T-helper 17 cell (primary cell): ENCODE results near the gene SYTL4. TPM values are rescaled to one million over a fixed set of nuclear protein-coding genes. Genes with fewer than 3 reads are reported as not detected.
A peak's percentile ranks its signal among the peaks of the same experiment; 100 is the strongest.

Experiments used
- ATAC-seq: fragments of 150-1000 bp; cut with Tn5 transposase; 2 replicates; pipeline ENCODE4 v1.10.0; 2021; ENCODE audit warnings: mild to moderate bottlenecking, moderate library complexity
- DNase-seq, 3 donors: peaks; one replicate each; pipeline versions ENCODE4 v3.0.0 to v3.0.0-alpha.2; 2020 to 2021
- H3K9me3 ChIP-seq: one replicate; pipeline ENCODE4 v1.7.0; 2013; ENCODE audit warnings: low read length, mild to moderate bottlenecking; ENCODE audit not compliant: control insufficient read depth, poor library complexity, severe bottlenecking
- H3K27ac Mint-ChIP-seq: one replicate; pipeline ENCODE4 v1.8.0; 2022; ENCODE audit warnings: mild to moderate bottlenecking, moderate library complexity, mixed read lengths
- H3K27me3 Mint-ChIP-seq: one replicate; pipeline ENCODE4 v1.8.0; 2022; ENCODE audit warnings: mixed read lengths
- H3K36me3 Mint-ChIP-seq: one replicate; pipeline ENCODE4 v1.8.0; 2022; ENCODE audit warnings: low read depth, mixed read lengths
- H3K4me1 Mint-ChIP-seq: one replicate; pipeline ENCODE4 v1.8.0; 2022; ENCODE audit warnings: mild to moderate bottlenecking, mixed read lengths
- H3K4me3 Mint-ChIP-seq: one replicate; pipeline ENCODE4 v1.8.0; 2022; ENCODE audit warnings: mild to moderate bottlenecking, moderate library complexity, mixed read lengths
- total RNA-seq, 4 donors: library from RNA in 2 of 4; stranded (reverse) in 2 of 4; gene quantifications; one replicate each; pipeline ENCODE4 v1.2.3 and lab custom pipeline; 2022 to 2026

The SYTL4 gene
- total RNA-seq, 2 donors from 2014 or later = 0.20 to 8.2 TPM

DNA sequence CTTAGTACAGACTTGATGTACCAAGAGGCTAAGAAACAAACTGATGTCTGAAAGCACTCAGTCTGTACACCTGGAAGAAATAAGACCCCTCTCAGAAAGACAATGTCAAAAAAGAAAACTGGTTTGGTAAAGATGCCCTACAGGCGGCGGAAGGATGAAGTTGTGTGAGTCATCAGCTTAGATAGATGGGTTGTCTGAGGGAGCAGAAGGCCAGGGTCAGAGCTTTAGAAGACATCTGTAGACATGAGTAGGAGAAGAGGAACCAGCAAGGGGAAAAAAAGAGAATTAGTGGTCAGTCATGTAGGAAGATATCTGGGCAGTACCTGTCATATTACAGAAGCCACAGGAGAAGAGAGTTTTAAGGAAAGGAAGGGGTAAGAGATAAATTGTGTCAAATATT lies 79.7 kb downstream of the SYTL4 start:
- H3K36me3 Mint-ChIP-seq = no peaks in the 10 kb centered on the region
- DNase-seq = no peak
- no peak for ATAC-seq
- H3K4me3 Mint-ChIP-seq = no peak overlapping the region
- no peaks in the 10 kb centered on the region for H3K9me3 ChIP-seq
- H3K4me1 Mint-ChIP-seq = peaks cover 3% of the 10 kb centered on the region
- H3K27me3 Mint-ChIP-seq = peaks cover 4% of the 10 kb centered on the region
- no peak overlapping the region for H3K27ac Mint-ChIP-seq

DNA sequence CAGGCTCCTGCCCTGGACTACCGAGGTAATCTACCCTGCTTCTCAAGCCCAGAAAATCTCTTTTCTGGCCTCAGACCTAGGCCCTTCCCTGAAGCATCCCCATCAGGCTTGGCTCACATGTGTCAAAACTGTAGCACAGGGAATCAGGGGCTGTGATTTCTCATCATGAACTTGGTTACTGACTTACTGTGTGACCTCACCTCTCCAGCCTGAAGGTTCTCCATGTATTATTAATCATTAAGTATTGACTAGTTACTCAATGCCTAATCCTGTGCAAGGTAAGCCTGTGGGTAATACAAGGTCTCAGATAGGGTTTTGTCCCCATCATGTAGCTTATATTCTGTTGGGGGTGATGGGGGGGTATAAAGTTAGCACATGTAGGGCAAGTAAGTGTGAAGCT lies 81.1 kb downstream of the SYTL4 start:
- H3K27me3 Mint-ChIP-seq = peaks cover 4% of the 10 kb centered on the region
- no peak for DNase-seq
- H3K36me3 Mint-ChIP-seq = no peaks in the 10 kb centered on the region
- H3K4me3 Mint-ChIP-seq = no peak overlapping the region
- H3K9me3 ChIP-seq = no peaks in the 10 kb centered on the region
- ATAC-seq = no peak
- H3K4me1 Mint-ChIP-seq = peaks cover 3% of the 10 kb centered on the region
- no peak overlapping the region for H3K27ac Mint-ChIP-seq

DNA sequence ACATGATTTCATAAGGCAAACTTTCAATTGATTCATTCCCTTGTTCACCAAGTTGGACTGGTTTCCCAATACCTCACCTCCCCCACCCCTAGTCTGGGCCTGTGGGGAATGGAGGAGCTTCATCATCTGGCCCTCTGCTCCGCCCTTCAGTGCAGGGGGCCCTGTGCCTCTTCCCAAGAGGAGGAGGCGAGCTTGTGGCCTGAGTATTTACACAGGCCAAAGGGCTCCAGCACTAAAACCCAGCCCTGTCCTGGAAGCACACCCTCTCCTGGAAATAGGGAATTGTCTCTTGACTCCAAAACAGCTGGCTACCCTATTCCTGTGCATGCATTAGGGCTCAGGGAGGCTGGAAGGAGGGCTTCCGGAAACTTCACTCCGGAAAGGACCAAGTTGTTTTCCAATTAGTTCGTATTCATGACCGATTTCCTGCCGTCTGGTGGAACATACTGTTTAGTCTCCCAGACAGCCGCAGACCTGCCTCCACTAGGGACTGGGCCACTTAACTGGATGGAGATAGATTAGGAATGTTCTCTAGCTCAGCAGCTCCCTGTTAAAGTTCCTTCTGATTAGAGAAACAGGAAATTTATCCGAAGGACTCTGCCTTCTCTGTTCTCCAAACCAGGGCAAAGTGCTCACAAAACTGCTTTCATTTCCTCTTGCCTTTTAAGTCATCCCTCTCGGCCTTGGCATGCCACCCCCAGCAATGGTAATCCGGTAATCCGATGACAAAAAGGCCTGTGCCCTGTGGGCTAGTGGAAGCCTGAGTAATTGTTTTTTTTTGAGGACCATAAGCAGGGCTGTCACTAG lies 82.2 kb downstream of the SYTL4 start:
- Mint-ChIP-seq H3K27ac (no peak overlapping the region), H3K4me3 (no peak overlapping the region), H3K36me3 (peaks cover 2% of the 10 kb centered on the region), H3K27me3 (peaks cover 5% of the 10 kb centered on the region), H3K4me1 (peaks cover 3% of the 10 kb centered on the region)
- ATAC-seq (no peak), DNase-seq (no peak)
- H3K9me3 ChIP-seq = no peaks in the 10 kb centered on the region

DNA sequence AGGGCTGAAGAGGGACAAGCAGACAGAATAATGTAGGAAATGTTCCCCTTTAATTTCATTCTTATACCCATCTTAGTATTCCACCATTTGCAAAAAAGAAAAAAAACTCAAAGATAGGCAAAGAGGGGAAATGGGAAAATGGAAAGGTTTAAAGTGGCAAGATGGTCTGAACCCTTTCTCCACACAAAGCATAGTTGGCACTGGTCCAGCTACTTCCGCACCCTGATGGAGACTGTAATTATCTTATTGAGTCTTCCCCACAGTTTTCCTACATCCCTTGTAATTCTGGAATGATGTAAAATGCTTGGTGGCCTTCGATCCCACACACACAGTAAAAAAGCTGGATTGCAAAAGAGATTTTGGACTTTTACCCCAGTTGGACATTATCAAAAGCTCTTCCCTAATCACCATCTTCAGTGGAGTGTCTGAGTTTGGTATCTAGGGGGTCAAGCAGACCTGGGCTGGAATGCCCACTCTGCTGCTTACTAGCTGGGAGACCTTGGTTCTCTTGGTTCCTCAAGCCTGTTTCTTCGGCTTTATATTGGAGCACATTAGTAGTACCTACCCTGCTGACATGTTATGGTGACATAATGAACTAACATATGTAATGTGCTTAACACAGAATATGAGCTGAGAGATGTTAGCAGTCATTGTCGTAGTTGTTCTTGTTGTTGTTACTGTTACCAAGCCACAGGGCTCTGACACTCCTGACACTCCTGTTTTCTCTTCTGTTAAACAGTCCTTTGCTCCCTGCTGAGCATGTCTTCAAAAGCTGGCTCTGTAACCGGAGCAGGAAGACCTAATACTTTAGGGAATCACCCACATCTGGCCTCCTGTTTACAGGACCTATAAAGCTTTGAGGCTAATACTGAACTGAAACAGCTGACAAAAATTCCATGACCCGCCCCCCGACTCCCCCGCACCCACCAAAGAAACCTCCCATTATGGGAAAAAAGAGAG lies 83.2 kb downstream of the SYTL4 start:
- ATAC-seq = no peak
- H3K4me1 Mint-ChIP-seq = peaks cover 3% of the 10 kb centered on the region

DNA sequence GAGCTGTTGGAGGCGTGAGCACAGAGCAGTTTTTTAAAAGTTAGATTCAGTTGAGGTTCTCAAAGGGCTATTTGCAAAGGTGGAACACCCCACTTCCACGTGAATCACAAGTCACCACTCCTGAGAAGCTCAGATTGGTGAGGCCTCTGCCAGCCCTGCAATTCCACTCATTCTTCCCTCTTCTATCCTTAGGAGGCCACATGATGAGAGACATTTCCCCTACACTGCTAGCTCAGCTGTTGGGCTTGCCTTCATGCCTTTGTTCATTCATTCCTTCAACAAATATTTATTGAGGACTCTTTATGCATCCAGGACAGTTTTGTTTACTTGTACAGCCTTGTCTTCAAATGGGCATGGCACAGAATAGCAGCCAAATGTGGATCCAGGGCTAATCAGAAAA lies 84.2 kb downstream of the SYTL4 start:
- H3K4me1 Mint-ChIP-seq = peaks cover 3% of the 10 kb centered on the region

More for the DNA sequence above, 83.2 kb downstream of the SYTL4 start:
- Mint-ChIP-seq H3K27me3 (peaks cover 13% of the 10 kb centered on the region), H3K27ac (no peak overlapping the region), H3K4me3 (no peak overlapping the region), H3K36me3 (peaks cover 5% of the 10 kb centered on the region)
- no peaks in the 10 kb centered on the region for H3K9me3 ChIP-seq
- DNase-seq = no peak

DNA sequence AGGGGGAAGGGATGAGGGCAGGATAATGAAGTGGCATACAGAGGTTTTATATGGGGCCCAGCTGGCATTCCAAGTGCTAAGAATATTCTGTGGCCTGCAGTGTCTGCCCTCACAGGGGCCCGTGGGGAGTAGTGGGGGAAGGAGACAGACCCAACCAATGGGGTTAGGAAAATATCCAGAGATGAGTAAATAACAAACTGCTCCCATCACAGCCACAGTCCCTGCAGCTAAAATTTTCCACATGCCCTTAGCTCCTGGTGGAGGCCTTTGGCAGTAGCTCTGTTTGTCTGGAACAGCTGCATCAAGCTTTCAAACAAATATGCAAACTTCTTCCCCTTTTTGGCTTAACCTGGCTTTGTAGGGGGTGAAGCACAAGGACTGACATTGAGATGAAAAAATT lies 84.8 kb downstream of the SYTL4 start:
- no peaks in the 10 kb centered on the region for H3K9me3 ChIP-seq
- no peak overlapping the region for H3K27ac Mint-ChIP-seq
- H3K4me1 Mint-ChIP-seq = peaks cover 3% of the 10 kb centered on the region
- peaks cover 16% of the 10 kb centered on the region for H3K27me3 Mint-ChIP-seq
- no peak for DNase-seq
- no peak for ATAC-seq
- H3K4me3 Mint-ChIP-seq = no peak overlapping the region
- H3K36me3 Mint-ChIP-seq = peaks cover 5% of the 10 kb centered on the region

More for the DNA sequence above, 84.2 kb downstream of the SYTL4 start:
- Mint-ChIP-seq H3K4me3 (no peak overlapping the region), H3K36me3 (peaks cover 5% of the 10 kb centered on the region), H3K27ac (no peak overlapping the region), H3K27me3 (peaks cover 10% of the 10 kb centered on the region)
- DNase-seq (no peak), ATAC-seq (no peak)
- no peaks in the 10 kb centered on the region for H3K9me3 ChIP-seq

DNA sequence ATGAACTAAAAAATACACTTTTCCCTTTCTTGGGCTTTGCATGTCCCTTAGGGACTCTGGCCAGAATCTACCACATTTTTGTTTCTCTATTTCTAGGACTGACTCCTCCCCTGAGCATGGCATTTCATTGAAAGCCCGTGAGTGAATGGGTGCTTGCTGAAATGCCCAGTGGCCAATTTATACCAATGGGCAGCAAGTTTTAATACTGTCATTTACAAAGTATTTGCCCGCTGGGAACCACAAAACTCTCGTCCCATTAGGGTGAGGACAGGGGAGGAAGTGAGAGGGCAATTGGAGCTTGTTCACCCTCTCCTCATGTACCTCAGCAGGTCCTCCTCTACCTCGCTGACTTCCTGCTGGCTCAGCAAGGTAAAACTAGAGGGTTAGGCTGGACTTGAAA lies 86.8 kb downstream of the SYTL4 start:
- no peaks in the 10 kb centered on the region for H3K9me3 ChIP-seq
- Mint-ChIP-seq H3K4me3 (no peak overlapping the region), H3K27ac (no peak overlapping the region), H3K36me3 (peaks cover 5% of the 10 kb centered on the region), H3K27me3 (peaks cover 25% of the 10 kb centered on the region), H3K4me1 (no peaks in the 10 kb centered on the region)
- ATAC-seq (no peak), DNase-seq (no peak)

DNA sequence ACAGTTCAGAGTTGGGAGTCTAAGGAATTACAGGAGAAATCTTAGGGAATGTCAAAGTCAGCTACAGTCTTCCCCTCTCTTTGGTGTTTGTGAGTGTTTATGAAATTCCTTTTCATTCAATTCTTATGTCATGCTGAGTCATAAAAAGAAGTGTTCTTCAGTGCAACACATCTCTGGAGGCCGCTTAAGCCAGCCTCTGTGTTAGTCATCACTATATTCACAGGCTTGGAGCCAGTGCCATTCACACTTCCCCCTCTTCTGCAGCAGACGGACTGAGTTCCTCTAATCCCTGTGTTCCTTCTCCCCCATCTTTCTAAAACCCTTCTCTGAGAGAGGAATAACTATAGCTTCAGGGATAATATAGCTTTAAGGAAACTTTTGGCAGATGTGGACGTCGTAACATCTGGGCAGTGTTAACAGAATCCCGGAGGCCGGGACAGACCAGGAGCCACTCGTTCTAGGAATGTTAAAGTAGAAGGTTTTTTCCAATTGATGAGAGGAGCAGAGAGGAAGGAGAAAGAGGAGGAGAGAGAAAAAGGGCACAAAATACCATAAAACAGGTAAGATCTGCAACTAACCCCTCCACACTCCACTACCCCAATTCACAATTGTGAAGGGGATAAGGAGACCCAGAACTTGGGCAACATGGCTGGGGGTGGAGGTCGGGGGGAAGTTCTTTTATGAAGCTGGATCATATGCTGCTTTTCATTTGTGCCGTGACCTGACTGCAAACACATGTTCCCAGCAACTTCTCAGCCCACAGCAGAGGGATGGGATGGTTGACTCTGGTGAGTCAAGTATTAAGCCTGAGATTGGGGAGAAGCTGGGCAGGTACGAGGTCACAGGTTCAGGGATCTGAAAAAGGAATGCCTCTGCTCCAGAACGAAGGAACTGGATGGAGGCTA lies 87.7 kb downstream of the SYTL4 start, which contains the start of gene SRPX2:
TSS of gene SRPX2 (plus strand) at position 244 of the 905 bp plus-strand sequence. CDS start 2,124 bp downstream, outside the sequence.
- Mint-ChIP-seq H3K27me3 (peaks cover 32% of the 10 kb centered on the region), H3K4me3 (no peak within 1 kb of the TSS), H3K27ac (no peak within 1 kb of the TSS), H3K36me3 (peaks cover 7% of the 10 kb centered on the region), H3K4me1 (no peaks in the 10 kb centered on the region)
- H3K9me3 ChIP-seq = no peaks in the 10 kb centered on the region
- no peak for ATAC-seq
- DNase-seq = no peak

DNA sequence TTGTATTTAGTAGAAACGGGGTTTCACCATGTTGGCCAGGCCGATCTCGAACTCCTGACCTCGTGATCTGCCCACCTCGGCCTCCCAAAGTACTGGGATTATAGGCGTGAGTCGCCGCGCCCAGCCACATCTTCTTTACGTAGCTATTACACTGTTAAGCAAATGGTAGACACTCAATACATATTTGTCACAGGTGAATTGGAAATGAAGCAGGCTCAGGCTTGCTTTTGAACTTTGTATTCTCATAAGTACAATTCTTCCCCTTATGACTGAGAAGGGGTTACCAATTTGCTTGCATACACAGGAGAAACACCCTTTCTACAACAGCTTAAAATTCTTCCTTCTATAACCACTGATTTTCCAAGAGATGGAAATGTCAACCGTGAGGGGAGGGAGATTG lies 88.7 kb downstream of the SYTL4 start:
- peaks cover 32% of the 10 kb centered on the region for H3K27me3 Mint-ChIP-seq
- DNase-seq = no peak
- H3K4me3 Mint-ChIP-seq = no peak overlapping the region
- no peak overlapping the region for H3K27ac Mint-ChIP-seq
- no peaks in the 10 kb centered on the region for H3K9me3 ChIP-seq
- peaks cover 7% of the 10 kb centered on the region for H3K36me3 Mint-ChIP-seq
- no peak for ATAC-seq
- no peaks in the 10 kb centered on the region for H3K4me1 Mint-ChIP-seq

DNA sequence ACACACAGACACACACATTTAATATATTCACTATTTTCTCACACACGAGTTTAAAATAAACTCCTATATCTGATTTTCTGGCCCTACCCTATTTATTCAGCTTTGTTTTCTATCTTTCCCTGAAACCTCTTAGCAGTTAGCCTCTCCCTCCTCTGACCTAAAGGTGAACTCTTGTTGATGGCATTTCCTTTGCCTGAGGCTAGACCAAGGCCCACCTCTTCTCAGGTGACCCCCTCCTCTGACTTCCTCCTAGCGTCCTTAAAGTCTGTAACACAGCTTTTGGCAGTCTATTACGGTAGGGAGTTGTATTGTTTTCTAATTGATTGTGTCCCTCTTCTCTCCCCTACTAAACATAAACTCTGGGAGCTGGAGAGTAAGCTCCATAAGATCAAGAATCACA lies 89.6 kb downstream of the SYTL4 start:
- H3K4me3 Mint-ChIP-seq = no peak overlapping the region

DNA sequence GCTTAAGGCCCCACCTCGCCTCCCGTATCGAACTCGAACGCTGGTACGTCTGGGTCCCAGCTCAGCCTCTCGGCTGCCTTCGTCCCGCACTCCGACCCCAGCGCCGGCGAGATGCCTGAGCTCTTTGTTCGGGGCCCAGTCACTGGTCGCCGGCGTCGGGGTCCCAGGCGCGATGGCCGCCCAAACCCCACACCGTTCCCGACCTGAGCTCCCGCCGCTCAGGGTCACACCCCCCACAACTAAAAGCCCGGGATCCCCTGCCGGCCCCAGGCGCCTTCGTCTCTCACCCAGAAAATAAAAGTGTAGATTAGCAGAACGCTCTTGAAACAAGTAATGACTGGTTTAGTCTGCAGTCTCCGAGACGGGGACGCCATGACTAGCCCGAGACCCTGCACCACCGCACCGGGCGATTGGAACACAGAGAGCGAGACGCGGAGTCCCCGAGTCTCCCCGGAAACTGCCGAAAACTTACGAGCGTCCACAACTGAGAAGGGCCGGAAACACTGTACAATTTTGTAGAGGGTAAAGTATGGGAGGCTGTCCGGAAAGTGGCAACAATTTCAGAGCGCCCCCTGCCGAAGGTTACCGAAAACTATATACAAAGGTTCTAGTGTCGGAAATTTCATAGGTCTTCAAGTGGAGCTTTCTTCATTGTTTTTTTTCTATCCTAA lies 95.5 kb downstream of the SYTL4 start, which contains the start of gene TSPAN6:
TSS of gene TSPAN6 (minus strand) at position 486 of the 671 bp plus-strand sequence. CDS start at position 374, 112 bp downstream.
- peak within 1 kb of the TSS; percentile 34 for H3K27ac Mint-ChIP-seq
- H3K27me3 Mint-ChIP-seq = peaks cover 9% of the 10 kb centered on the region
- H3K9me3 ChIP-seq = no peaks in the 10 kb centered on the region
- ATAC-seq (peak; percentile 99), DNase-seq (peak; percentile 27 to 68 (median 47))
- peaks cover 6% of the 10 kb centered on the region for H3K4me1 Mint-ChIP-seq
- H3K4me3 Mint-ChIP-seq = peak within 1 kb of the TSS; percentile 94
- peaks cover 4% of the 10 kb centered on the region for H3K36me3 Mint-ChIP-seq

More for the DNA sequence above, 89.6 kb downstream of the SYTL4 start:
- Mint-ChIP-seq H3K36me3 (peaks cover 7% of the 10 kb centered on the region), H3K27ac (no peak overlapping the region), H3K27me3 (peaks cover 32% of the 10 kb centered on the region), H3K4me1 (no peaks in the 10 kb centered on the region)
- ATAC-seq (no peak), DNase-seq (no peak)
- no peaks in the 10 kb centered on the region for H3K9me3 ChIP-seq

DNA sequence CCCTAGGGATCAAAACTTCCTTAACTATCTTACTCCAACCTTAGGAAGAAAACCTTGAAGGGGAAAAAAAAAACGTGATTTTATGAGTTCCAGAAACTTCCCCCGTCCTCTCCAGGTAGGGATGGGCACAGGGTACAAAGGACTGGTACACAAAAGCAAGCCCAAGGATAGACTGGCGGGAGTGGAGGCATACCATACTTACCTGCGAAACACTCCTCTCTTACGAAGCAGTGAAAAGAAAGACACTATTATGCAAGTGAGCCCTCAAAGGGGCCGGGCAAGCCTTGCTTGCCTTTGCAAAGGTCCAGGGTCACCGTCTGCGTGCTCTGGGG lies 96.0 kb downstream of the SYTL4 start:
- peak overlapping the region; percentile 34 for H3K27ac Mint-ChIP-seq
- no peak for ATAC-seq
- DNase-seq = no peak
- peaks cover 4% of the 10 kb centered on the region for H3K36me3 Mint-ChIP-seq
- peaks cover 7% of the 10 kb centered on the region for H3K27me3 Mint-ChIP-seq
- peak overlapping the region; percentile 94 for H3K4me3 Mint-ChIP-seq
- H3K9me3 ChIP-seq = no peaks in the 10 kb centered on the region
- peaks cover 6% of the 10 kb centered on the region for H3K4me1 Mint-ChIP-seq
